Osteoblast (primary cell): Measurements from ENCODE around the gene CACNA2D1. TPM values are rescaled to one million over a fixed set of nuclear protein-coding genes. Genes with fewer than 3 reads are reported as not detected.

Source experiments
- DNase-seq: peaks from one replicate; pipeline ENCODE4 v3.0.0; 2011; ENCODE audit warnings: low spot score, mixed read lengths; ENCODE audit not compliant: insufficient read length; ENCODE audit errors: missing footprints
- H2AFZ ChIP-seq: 2 replicates; pipeline ENCODE4 v1.6.0; 2011; ENCODE audit warnings: mild to moderate bottlenecking, low read length
- H3K27ac ChIP-seq: 2 replicates; pipeline ENCODE4 v1.5.1; 2011; ENCODE audit warnings: mild to moderate bottlenecking, low read depth, low read length, moderate library complexity
- H3K27me3 ChIP-seq: 2 replicates; pipeline ENCODE4 v1.6.0; 2012; ENCODE audit warnings: mild to moderate bottlenecking, control low read depth, inconsistent platforms, low read length, moderate library complexity; ENCODE audit not compliant: insufficient read depth
- H3K36me3 ChIP-seq: 2 replicates; pipeline ENCODE4 v1.5.1; 2011; ENCODE audit warnings: mild to moderate bottlenecking, low read length, control low read depth, moderate library complexity; ENCODE audit not compliant: insufficient read depth
- H3K4me1 ChIP-seq: 2 replicates; pipeline ENCODE4 v1.5.1; 2011; ENCODE audit warnings: mild to moderate bottlenecking, low read length, control low read depth, moderate library complexity; ENCODE audit not compliant: insufficient read depth
- H3K4me2 ChIP-seq: 2 replicates; pipeline ENCODE4 v1.6.0; 2011; ENCODE audit warnings: mild to moderate bottlenecking, low read length; ENCODE audit not compliant: insufficient read depth
- H3K4me3 ChIP-seq: fragments of 200-600 bp; sonication (generic); 3 replicates; pipeline ENCODE4 v1.5.1; 2012; ENCODE audit warnings: mild to moderate bottlenecking, low read length, inconsistent platforms; ENCODE audit not compliant: insufficient read depth
- H3K79me2 ChIP-seq: 2 replicates; pipeline ENCODE4 v1.6.0; 2012; ENCODE audit warnings: mild to moderate bottlenecking, low read length, control low read depth, inconsistent platforms; ENCODE audit not compliant: insufficient read depth
- H3K9me3 ChIP-seq: 2 replicates; pipeline ENCODE4 v1.5.1; 2011; ENCODE audit warnings: low read depth, low read length, control low read depth
- H4K20me1 ChIP-seq: 2 replicates; pipeline ENCODE4 v1.6.0; 2012; ENCODE audit warnings: mild to moderate bottlenecking, low read length, control low read depth; ENCODE audit not compliant: insufficient read depth
- total RNA-seq: library from RNA; depleted of rRNA; stranded (reverse); fragments of >200 nt; gene quantifications from 2 replicates; pipeline ENCODE4 v1.2.3, GENCODE V29; 2012
- TF ChIP-seq, protein P1 (sequence below): IDR thresholded peaks from 2 replicates; pipeline ENCODE4 v1.5.1; 2011; ENCODE audit warnings: mild to moderate bottlenecking, low read depth, low read length, moderate library complexity; ENCODE audit errors: extremely low read depth

CACNA2D1 gene
- total RNA-seq, 1 donor = 145 TPM

DNA sequence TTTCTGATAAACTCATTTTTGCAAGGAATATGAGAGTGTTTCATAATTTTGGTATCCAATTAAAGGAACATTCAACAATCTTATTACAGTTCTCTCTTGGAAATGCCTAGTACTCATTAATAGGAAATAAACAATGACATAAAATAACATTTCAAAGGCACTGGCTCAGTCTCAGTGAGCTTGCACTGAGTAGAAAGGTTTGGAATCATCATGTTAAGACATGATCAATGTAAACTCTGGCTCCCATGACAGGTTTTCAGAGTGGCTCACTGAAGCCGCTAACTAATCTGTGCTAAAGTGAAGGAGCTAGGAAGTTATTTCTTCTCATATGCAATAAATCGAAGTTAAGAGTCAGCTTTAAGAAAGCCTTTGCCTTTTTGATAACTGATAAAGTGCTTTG is 470.5 kb downstream of the CACNA2D1 start:
- Histone ChIP-seq H3K4me1 (no peaks in the 10 kb centered on the region), H2AFZ (no peak overlapping the region), H3K4me2 (no peak overlapping the region), H3K9me3 (no peaks in the 10 kb centered on the region), H4K20me1 (no peaks in the 10 kb centered on the region), H3K4me3 (no peak overlapping the region), H3K36me3 (peaks cover 33% of the 10 kb centered on the region), H3K27ac (no peak overlapping the region), H3K79me2 (no peaks in the 10 kb centered on the region), H3K27me3 (no peaks in the 10 kb centered on the region)
- no peak for DNase-seq
- TF ChIP-seq, protein P1, sequence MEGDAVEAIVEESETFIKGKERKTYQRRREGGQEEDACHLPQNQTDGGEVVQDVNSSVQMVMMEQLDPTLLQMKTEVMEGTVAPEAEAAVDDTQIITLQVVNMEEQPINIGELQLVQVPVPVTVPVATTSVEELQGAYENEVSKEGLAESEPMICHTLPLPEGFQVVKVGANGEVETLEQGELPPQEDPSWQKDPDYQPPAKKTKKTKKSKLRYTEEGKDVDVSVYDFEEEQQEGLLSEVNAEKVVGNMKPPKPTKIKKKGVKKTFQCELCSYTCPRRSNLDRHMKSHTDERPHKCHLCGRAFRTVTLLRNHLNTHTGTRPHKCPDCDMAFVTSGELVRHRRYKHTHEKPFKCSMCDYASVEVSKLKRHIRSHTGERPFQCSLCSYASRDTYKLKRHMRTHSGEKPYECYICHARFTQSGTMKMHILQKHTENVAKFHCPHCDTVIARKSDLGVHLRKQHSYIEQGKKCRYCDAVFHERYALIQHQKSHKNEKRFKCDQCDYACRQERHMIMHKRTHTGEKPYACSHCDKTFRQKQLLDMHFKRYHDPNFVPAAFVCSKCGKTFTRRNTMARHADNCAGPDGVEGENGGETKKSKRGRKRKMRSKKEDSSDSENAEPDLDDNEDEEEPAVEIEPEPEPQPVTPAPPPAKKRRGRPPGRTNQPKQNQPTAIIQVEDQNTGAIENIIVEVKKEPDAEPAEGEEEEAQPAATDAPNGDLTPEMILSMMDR = no peak

DNA sequence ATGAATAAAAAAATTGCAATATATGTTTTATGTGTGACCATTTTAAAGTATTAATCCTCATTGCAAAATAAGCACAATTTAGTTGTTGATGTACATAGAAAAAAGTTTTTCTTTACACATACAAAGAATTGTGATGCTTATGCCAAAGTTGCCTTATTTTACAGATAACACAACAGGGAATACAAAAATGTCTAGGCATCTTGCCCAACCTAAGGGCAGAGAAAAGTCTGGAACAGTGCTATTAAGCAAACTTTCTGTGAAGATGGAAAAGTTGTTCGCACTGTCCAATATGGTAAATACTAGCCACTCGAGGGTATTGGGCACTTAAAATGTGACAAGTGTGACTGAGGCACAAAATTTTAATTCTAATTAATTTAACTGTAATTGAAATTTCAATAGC is 483.6 kb downstream of the CACNA2D1 start:
- H3K36me3 ChIP-seq = peaks cover 15% of the 10 kb centered on the region
- H3K4me3 ChIP-seq = no peak overlapping the region
- no peak overlapping the region for H3K4me2 ChIP-seq
- DNase-seq = no peak
- H4K20me1 ChIP-seq = no peaks in the 10 kb centered on the region
- H2AFZ ChIP-seq = no peak overlapping the region
- no peaks in the 10 kb centered on the region for H3K79me2 ChIP-seq
- H3K27me3 ChIP-seq = no peaks in the 10 kb centered on the region
- no peak overlapping the region for H3K27ac ChIP-seq
- peaks cover 5% of the 10 kb centered on the region for H3K4me1 ChIP-seq
- TF ChIP-seq, protein P1 = no peak
- H3K9me3 ChIP-seq = no peaks in the 10 kb centered on the region

DNA sequence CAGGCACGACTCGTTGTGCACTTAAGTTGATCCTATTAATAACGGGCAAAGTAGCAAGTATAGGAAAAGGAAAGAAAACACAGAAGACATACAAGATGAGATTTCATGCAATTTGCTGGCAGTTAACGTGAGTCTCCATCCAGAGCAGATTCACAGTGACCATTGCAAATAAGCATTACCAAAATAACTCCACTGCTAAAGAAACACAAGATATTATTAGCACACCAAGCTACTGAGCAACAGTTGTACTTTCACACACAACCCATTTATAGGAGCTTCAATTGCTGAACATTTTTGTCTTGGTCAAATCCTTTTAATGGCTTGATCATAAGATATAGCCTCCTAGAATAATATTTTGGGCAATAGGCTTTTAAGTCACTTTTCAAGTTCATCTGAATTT is 486.1 kb downstream of the CACNA2D1 start:
- Histone ChIP-seq H3K27me3 (no peaks in the 10 kb centered on the region), H3K4me2 (no peak overlapping the region), H2AFZ (no peak overlapping the region), H3K4me3 (no peak overlapping the region), H3K36me3 (peaks cover 30% of the 10 kb centered on the region), H3K4me1 (no peaks in the 10 kb centered on the region), H3K79me2 (no peaks in the 10 kb centered on the region), H4K20me1 (no peaks in the 10 kb centered on the region), H3K9me3 (no peaks in the 10 kb centered on the region), H3K27ac (no peak overlapping the region)
- DNase-seq = no peak
- TF ChIP-seq, protein P1 = no peak

DNA sequence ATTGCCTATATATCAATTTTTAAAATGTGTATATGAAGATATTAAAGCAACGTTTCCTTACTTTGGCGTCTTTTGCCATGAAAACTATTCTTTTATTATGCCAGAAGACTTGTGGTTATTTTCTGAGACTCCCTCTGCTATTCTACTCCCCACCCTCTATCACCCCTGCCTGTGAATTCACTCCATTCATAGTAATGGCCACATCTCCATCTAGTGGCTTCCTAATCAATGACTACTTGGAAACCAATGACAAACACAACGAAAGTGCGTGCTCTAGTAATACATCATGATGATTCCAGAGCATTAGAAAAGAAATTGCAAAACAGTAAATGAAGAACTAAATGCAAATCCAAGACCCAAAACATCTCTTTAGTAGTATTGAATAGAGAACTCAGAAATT is 487.1 kb downstream of the CACNA2D1 start:
- TF ChIP-seq, protein P1 = peak; percentile 58
- H3K27ac ChIP-seq = no peak overlapping the region
- H3K4me1 ChIP-seq = no peaks in the 10 kb centered on the region
- H3K79me2 ChIP-seq = no peaks in the 10 kb centered on the region
- no peak overlapping the region for H2AFZ ChIP-seq
- H3K27me3 ChIP-seq = no peaks in the 10 kb centered on the region
- H3K4me2 ChIP-seq = no peak overlapping the region
- H3K4me3 ChIP-seq = no peak overlapping the region
- H3K36me3 ChIP-seq = peaks cover 20% of the 10 kb centered on the region
- no peak for DNase-seq
- H4K20me1 ChIP-seq = no peaks in the 10 kb centered on the region
- no peaks in the 10 kb centered on the region for H3K9me3 ChIP-seq
